Measurements from ENCODE around the gene PPL.

PPL gene

DNA sequence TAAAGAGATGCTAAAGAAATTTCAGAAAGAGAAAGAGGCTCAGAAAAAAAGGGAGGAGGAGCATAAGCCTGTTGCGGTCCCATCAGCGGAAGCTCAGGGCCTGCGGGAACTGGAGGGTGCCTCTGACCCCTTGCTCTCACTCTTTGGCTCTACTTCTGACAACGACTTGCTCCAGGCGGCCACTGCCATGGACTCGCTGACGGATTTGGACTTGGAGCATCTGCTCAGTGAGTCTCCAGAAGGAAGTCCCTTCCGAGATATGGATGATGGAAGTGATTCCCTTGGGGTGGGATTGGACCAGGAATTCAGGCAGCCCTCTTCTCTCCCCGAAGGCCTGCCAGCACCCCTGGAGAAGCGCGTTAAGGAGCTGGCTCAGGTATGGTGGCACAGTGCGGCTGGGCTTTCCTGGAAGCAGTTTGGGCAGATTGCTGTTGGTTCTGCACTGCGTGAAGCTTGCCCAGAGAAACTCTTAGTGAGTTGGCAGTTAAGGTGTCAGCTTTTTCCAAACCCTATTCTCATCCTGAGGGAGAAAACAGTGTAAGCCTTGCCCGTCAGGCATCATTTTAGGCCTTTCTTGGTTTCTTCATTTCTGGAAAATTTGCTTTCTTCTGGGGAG lies 76.1 kb downstream of the PPL start:
- DNase-seq (ENCODE audit: low read depth), result no peak

DNA sequence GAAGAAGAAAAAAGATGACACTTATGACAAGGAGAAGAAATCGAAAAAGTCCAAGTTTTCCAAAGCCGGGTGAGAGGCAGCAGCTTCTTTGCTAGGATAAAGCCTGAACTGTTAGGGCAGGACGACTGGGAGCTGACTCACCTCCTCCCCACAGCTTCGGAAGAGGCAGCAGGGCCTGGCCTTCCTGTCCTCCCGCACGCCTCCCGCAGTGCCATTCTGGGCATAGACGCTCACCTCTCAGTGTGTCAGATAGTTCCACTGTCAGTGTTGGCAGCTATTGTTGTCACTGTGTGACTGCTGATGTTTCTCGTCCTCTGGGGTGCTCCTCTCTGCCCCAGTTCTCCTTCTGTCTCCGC lies 77.1 kb downstream of the PPL start:
- DNase-seq (ENCODE audit: low read depth), result no peak

DNA sequence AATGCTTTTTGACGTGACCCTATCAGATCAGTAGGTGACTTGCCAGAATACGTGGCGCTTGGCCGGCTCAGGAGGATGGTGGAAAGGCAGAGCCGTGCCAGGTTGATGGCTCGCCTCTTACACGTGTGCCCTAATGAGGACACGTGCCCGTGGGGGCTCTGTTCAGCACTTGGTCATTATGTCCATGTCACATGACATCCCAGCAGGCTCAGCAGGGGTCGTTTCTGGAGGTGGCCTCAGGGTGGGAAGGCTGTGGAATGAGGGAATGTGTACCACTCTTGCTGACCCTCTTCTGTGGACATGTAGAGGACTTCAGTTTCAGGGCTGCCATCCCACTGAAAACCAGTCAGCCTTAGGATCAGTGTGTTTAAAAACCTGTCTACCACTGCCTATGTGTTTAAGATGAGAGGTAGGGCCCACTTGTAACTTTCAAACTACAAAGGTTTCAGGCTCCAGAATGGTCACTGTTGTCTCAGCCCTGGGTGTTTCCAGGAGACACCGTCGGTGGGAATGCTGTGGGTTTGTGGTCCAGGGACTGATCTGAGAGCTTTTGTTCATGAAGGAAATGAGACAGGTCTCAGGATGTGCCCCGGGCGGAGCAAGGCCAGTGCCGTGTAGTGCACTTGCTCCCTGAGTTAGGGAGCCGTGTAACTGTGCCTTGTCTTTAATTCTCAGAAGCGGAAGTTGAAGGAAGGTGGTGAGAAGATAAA lies 77.6 kb downstream of the PPL start:
- no peak for DNase-seq (ENCODE audit: low read depth)

DNA sequence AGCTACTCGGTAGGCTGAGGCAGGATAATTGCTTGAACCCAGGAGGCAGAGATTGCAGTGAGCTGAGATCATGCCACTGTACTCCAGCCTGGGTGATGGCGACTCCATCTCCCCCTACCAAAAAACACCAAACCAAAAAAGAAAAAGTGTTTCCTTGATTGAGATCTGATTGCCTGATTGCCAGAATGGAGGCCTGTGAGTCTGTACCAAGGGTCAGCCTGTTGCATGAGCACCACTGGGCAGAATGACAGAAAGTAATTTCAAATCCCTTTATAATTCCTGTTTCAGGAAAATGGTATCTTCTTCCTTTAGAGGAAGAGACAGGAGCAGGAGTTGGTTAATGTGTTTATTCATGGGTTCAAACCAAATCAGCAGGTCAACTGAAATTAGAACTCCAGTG lies 81.1 kb downstream of the PPL start:
- DNase-seq (ENCODE audit: low read depth), result no peak

DNA sequence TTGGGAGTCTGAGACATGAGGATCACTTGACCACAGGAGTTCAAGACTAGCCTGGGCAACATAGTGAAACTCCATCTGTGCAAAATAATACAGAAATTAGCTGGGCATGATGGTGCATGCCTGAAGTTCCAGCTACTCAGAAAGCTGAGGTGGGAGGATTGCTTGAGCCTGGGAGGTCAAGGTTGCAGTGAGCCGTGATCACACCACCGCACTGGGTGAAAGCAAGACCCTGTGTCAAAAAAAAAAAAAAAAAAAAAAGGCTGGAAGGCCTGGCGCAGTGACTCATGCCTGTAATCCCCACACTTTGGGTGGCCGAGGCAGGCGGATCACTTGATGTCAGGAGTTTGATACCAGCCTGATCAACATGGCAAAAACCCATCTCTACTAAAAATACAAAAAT lies 81.6 kb downstream of the PPL start:
- DNase-seq (ENCODE audit: low read depth), result no peak

DNA sequence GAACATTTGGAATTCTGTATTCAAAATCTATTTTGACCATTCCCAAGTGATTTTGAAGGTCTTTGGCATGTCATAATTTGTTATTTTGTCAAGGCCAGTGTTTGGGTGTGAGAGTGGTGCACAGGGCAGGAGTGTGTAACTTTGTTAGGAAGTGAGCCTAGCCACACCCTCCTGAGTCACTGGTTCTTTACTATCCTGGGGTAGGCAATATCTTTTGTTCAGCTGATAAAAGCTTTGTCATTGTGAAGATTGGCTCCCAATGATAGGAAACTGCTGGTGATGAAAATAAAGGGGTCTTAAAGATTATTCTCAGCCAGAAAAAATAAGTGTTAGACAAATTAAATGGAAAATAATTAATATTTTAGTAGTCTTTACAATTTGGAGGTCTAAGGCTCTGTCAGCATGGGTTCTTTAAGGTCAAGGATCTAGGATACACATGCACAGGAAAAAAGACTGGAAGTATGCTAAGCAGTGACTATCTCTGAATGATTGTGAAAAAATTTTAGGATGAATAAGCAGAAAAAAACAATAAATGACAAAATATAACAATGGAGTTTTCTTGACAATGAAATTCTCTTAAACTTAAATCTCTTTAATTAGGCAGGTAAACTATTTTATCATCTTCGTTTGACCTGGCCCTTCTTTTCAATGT lies 84.6 kb downstream of the PPL start:
- DNase-seq (ENCODE audit: low read depth), result no peak

DNA sequence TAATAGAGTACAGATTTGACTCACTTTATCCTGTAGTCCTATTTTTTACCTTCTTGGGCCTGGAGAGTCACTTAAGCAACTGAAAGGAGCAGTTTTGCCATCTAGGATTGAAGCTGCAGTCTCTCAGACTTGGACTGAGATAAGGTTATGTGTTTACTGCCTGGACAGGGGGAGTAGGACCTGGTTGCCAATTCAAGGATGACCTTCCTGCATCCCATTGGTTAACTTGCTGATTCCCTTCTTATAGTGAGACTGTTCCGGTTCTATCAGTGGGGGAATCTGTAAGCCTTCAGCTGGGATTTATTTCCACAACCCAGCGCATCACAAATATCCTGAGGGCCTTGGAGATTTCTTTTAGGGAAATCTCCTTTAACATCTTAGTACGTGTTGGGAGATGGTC lies 86.7 kb downstream of the PPL start:
- no peak for DNase-seq (ENCODE audit: low read depth)

DNA sequence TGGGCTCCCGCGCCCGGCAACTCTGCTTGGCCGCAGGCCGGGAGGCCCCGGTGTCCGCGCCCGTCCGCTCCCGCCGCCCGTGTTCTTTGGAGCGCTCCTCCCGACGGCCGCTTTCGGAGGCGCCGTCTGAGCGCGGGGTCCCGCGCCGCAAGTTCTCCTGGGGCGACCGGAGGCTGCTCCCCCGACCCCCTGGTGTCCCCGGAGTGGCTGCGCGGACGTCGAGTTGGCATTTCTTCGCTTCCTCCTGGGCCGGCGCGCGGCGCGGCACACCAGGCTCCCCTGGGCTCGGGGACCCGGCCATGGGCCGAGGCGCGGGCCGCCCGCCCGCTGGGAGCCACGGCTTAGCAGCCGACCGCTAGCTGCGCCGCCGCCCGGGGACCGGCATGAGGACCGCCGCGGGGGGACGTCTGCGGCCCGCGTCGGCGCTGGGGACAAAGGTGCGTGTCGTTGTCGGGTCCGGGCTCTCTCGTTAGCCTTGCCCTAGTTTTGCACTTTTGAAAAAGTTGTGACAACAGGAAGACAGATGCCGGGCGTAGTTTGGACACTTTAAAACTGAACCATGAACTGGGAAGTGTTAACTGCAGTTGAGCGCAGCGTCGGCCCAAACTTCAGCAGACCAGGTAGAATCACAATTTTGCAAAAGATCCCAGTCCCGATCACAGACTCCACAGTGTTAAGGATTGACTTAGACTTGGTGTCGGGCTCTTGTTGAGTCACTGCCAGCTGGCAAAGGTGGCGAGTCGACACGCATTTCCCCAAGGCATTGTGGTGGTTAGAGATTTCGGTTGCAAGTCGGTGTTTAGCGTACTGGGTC lies 89.0 kb downstream of the PPL start:
- DNase-seq (ENCODE audit: low read depth), result no peak

DNA sequence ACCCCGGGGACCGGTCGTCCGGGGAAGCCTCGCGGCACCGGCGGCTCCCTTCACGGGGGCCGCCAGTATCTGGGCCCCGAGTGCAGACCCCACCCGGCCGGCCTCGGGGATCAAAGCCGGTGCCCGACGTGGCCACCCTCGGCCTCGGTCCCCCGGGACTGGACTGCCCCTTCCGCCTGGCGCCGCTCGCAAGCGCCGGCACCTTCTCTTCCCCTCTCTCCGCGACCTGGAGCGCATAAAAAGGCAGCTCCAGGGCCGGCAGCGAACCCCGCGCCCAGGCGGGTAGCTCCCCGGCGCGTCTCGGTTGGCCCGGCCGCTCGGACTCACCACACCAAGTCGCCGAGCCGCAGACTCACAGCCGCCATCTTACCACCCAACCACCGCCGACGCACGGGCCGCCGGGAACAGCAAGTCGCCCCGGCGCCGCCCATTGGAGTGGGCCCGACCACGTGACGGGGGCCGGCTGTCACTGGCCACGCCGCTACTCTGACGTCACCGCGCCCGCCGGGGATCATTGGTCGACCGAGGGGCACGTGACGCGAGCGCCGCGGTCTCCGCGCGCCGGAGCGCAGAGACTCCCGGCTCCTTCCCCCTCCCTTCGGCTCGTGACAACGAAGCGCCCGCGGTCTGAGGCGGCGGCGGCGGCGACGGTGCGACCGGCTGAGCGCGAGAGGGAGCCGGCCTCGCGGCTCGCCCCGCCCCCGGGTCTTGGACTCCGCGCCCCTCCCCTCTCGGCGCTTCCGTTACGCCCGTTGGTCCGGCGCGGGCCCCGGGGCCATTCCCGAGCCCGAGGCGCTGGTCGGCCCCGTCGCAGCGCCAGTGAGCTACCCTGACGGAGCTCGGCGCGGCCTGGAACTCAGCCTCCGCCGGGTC lies 89.8 kb downstream of the PPL start, which contains the start of the genes GLYR1 and UBN1:
Gene GLYR1, minus strand, starts transcription at position 388 of the 873 bp plus-strand sequence. Its CDS starts 23 bp downstream, at position 365.
Gene UBN1, plus strand, starts transcription at position 581 of the 873 bp plus-strand sequence. CDS start 5,437 bp downstream, outside the sequence.
- DNase-seq (ENCODE audit: low read depth), result peak; percentile 86

DNA sequence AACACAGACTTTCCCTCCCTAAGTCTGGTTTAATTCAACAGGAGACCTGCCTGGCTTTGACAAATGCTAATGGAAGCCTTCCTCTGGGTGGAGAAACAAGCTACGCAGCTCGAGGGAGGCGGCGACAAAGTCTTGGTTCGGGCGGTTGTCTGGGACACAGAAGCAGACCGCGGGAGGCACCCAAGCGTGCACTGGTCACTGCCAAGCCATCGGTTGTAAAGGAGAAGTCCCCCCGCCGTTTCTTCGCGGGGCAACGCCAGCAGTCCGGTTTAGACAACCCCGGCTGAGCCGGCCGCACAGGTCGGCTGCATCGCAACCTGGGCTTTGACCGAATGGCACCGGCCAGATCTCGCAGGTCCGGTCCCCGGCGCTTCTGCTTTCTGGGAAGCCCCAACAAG lies 90.4 kb downstream of the PPL start:
- no peak for DNase-seq (ENCODE audit: low read depth)

DNA sequence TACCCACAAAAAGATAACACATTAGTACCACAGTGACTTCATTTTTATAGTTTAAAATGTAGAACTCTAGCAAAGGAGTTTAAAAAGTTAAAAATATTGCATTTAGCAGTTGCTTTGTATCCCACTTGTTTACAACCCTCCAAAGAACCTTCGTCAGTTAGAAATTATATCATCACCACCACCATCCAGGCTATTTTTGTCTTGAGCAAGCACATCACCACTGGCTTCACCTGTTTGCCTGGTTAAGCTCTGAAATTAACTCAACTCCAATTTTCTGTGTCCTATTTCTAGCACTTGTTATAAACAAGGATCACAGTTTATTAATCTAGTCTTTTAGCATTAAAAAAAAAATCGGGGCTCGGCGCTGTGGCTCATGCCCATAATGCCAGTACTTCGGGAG lies 96.0 kb downstream of the PPL start:
- DNase-seq (ENCODE audit: low read depth), result no peak

DNA sequence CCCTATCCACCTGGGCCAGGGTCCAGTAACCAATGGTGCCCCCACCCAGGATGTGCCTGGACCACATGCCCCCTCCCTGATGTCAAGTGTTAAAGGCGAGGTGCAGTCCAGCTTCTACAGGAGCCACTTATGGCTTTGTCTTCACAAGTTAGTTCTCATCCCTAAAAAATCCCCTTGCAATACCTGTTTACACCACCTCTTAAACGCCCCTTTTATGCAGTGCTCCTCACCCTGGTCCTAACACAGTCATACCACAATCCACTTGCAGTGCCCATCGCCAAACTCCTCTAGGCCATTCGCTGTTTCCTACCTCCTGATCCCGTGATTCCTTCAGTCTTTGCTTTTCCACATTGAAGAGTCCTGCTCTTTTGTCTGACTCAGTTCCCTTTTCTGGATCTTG lies 97.0 kb downstream of the PPL start:
- no peak for DNase-seq (ENCODE audit: low read depth)

DNA sequence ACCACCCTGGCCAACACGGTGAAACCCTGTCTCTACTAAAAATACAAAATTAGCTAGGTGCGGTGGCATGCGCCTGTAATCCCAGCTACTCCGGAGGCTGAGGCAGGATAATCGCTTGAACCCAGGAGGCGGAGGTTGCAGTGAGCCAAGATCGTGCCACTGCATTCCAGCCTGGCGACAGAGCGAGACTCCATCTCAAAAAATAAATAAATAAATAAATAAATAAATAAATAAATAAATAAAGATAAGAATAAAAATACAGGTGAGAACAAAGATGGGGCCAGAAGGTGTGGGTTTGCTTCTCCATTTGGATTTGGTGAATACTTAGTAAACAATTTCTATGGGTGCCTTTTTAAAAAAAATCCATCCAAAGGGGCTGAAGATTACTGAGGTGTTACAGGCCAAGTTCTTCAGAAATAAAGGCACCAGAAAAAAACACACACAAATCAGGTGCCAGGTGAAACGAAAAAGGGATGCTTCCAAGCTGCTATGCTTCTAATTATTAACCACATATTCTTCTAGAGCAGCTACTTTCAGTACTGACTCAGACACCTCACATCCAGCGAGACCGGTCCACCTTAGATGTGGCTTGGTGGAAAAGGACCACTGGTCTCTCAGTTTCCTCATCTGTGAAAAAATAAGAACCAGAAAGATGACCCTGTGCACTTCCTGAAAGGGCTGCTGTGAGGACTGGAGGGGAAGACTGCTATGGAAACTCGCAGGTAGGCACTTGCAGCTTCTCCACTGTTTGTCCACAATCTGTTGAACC lies 99.0 kb downstream of the PPL start:
- DNase-seq (ENCODE audit: low read depth), result no peak

DNA sequence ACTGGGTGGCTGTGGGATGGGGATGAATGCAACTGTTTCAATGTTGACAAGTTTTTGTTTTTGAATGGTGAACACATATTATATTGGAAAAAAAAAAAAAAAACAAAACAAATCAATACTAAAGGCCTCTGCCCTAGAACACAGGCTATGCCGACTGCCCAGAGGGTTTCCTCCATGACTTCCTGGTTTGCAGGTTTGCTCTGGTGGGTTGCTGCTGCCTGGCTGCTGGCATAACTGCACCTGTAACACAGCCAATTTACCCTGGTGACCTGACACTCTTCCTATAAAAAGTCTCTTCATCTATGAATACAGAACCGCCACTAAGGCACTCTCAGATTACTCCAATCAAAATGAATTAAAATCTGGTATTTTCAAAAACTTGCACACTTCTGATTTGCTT lies 100.2 kb downstream of the PPL start:
- no peak for DNase-seq (ENCODE audit: low read depth)

DNA sequence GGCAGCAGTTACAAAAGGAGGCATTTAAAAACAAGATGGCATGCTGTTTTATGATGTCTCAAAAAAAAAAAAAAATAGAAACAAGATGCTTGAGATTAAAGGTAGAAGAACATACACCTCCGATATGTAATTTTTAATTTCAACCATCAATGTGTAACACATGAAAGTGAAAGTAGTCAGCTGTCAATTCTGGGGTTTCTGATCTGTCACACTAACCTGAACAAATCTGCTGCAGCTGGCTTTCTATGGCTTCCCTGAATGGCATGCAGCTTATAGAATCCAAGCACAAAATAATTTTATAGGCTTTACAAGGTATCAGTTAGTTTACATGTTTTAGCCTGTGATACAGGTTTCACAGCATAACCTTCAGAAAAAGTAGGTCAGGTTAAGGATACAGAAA lies 103.4 kb downstream of the PPL start:
- DNase-seq (ENCODE audit: low read depth), result no peak

DNA sequence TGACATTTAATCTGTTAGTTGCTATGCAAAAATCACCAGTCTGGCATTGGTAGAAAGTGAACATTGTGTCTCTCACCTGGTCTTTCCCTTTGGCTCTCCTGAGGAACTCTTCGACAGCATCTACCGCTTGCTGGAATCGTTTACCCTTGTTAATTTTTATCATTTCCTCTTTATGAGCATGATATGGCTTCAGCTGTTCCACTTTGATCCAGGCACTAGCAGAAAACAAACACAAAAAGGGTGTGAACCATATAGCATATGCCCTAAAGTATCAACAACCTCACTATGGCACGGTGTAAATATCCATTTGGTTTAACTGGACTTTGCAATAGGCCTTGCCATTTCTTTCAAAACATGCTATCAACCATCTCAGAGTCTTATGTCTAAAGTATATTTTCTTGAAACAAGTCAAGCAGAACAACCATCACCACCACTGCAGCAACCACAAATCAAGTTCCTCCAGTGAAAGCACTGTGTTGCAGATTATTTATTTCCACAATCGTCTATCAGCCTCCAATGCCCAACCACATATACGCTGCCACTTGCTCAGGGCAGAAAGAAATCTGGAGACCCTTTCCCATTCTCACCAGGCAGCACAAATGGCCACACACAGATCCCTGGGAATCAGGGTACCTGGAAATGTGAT lies 104.1 kb downstream of the PPL start:
- no peak for DNase-seq (ENCODE audit: low read depth)

All from HS-27A (cell line).